ENCODE data around the gene CTIF.

DNA sequence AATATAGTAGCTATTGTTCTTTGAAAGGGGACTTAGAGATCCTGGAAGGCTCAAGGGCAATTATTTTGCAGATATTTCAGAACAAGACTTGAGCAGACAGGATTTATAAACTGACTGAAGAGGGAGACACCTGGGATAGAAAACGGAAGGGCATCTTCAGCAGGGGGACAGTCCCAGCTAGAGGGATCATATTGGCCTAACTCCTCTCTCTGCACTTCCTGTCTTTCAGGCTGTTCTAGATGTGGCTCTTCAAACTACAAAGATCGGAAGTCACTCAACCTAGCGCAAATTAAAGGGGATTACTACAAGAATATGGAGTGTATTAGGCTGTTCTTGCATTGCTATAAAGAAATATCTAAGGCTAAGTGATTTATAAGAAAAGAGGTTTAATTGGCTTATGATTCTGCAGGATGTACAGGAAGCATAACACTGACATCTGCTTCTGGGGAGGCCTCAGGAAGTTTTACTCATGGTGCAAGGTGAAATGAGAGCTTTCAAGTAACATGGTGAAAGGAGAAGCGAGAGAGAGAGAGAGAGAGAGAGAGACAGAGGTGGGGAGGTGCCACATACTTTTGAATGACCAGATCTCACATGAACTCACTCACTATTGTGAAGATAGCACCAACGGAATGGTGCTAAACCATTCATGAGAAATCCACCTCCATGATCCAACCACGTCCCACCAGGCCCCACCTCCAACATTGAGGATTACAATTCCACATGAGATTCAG is 5.3 kb upstream of the CTIF start:
- no peak for TF ChIP-seq POLR2AphosphoS5 (IDR thresholded peaks at IDR 0.05; ENCODE audit: low read depth, low read length)
- TF ChIP-seq TAF1 (IDR thresholded peaks at IDR 0.05; ENCODE audit: low read depth, low read length): no peak
- no peak for TF ChIP-seq POLR2A (IDR thresholded peaks at IDR 0.05; ENCODE audit: low read depth, low read length)
- no peak for TF ChIP-seq POU2F2 (IDR thresholded peaks at IDR 0.05; ENCODE audit: low read depth, low read length)
- no peak for TF ChIP-seq PAX5 (IDR thresholded peaks at IDR 0.05; ENCODE audit: insufficient read depth, low read length, severe bottlenecking)

Data from GM12891 (cell line).